ENCODE results near the gene OR11A1.

OR11A1 gene

GRCh38 chr6:29424168-29424567 is 32.7 kb downstream of the OR11A1 start:
- no peak for TF ChIP-seq CTCF (IDR thresholded peaks at IDR 0.05; ENCODE audit: unreplicated experiment in 3 of 3)
- H3K36me3 Mint-ChIP-seq (ENCODE audit: low read depth) = no peaks in the 10 kb centered on the region
- no peaks in the 10 kb centered on the region for H3K27me3 Mint-ChIP-seq (ENCODE audit: low read depth)
- no peak overlapping the region for H3K27ac Mint-ChIP-seq
- H3K4me3 Mint-ChIP-seq = no peak overlapping the region
- no peaks in the 10 kb centered on the region for H3K9me3 Mint-ChIP-seq
- no peaks in the 10 kb centered on the region for H3K4me1 Mint-ChIP-seq

- no peak overlapping the region for H3K4me3 Mint-ChIP-seq
- no peak overlapping the region for H3K27ac Mint-ChIP-seq
- no peaks in the 10 kb centered on the region for H3K9me3 Mint-ChIP-seq
Measured at GRCh38 chr6:29419516-29419915, 37.4 kb downstream of the OR11A1 start.

GRCh38 chr6:29414588-29414987 is 42.3 kb downstream of the OR11A1 start, which contains the start of gene OR12D1:
Gene OR12D1 (plus strand): TSS chr6:29414928.
- TF ChIP-seq CTCF (IDR thresholded peaks at IDR 0.05; ENCODE audit: unreplicated experiment in 3 of 3) = peak; percentile 17 to 29 (median 23)
- Mint-ChIP-seq H3K27ac (no peak within 1 kb of the TSS), H3K27me3 (ENCODE audit: low read depth) (peaks cover 4% of the 10 kb centered on the region), H3K36me3 (ENCODE audit: low read depth) (no peaks in the 10 kb centered on the region), H3K4me1 (no peaks in the 10 kb centered on the region), H3K4me3 (no peak within 1 kb of the TSS), H3K9me3 (peaks cover 24% of the 10 kb centered on the region)

More at GRCh38 chr6:29419516-29419915, 37.4 kb downstream of the OR11A1 start:
- H3K27me3 Mint-ChIP-seq (ENCODE audit: low read depth) = no peaks in the 10 kb centered on the region
- no peaks in the 10 kb centered on the region for H3K4me1 Mint-ChIP-seq
- TF ChIP-seq CTCF (IDR thresholded peaks at IDR 0.05; ENCODE audit: unreplicated experiment in 3 of 3) = no peak
- H3K36me3 Mint-ChIP-seq (ENCODE audit: low read depth) = no peaks in the 10 kb centered on the region

- no peaks in the 10 kb centered on the region for H3K4me1 Mint-ChIP-seq
- no peak overlapping the region for H3K4me3 Mint-ChIP-seq
- H3K27me3 Mint-ChIP-seq (ENCODE audit: low read depth) = no peaks in the 10 kb centered on the region
- no peaks in the 10 kb centered on the region for H3K36me3 Mint-ChIP-seq (ENCODE audit: low read depth)
- no peak overlapping the region for H3K27ac Mint-ChIP-seq
- TF ChIP-seq CTCF (IDR thresholded peaks at IDR 0.05; ENCODE audit: unreplicated experiment in 3 of 3) = no peak
- peaks cover 7% of the 10 kb centered on the region for H3K9me3 Mint-ChIP-seq
Measured at GRCh38 chr6:29403801-29404200, 53.1 kb downstream of the OR11A1 start.

GRCh38 chr6:29399525-29399924 is 57.3 kb downstream of the OR11A1 start:
- Mint-ChIP-seq H3K9me3 (no peaks in the 10 kb centered on the region), H3K4me3 (no peak overlapping the region), H3K4me1 (no peaks in the 10 kb centered on the region), H3K27me3 (ENCODE audit: low read depth) (no peaks in the 10 kb centered on the region), H3K36me3 (ENCODE audit: low read depth) (no peaks in the 10 kb centered on the region), H3K27ac (no peak overlapping the region)
- TF ChIP-seq CTCF (IDR thresholded peaks at IDR 0.05; ENCODE audit: unreplicated experiment in 3 of 3) = no peak

GRCh38 chr6:29395331-29395730 is 61.5 kb downstream of the OR11A1 start, which contains the start of gene OR12D2:
Gene OR12D2 (plus strand): TSS chr6:29395631. CDS start chr6:29396700, 1,069 bp downstream.
- Mint-ChIP-seq H3K27ac (no peak within 1 kb of the TSS), H3K4me3 (no peak within 1 kb of the TSS)

More at GRCh38 chr6:29395331-29395730, 61.5 kb downstream of the OR11A1 start, which contains the start of gene OR12D2:
- Mint-ChIP-seq H3K27me3 (ENCODE audit: low read depth) (peaks cover 10% of the 10 kb centered on the region), H3K4me1 (no peaks in the 10 kb centered on the region), H3K36me3 (ENCODE audit: low read depth) (no peaks in the 10 kb centered on the region), H3K9me3 (no peaks in the 10 kb centered on the region)
- TF ChIP-seq CTCF (IDR thresholded peaks at IDR 0.05; ENCODE audit: unreplicated experiment in 3 of 3) = no peak

All from nephron (organoid).